ENCODE results near the gene PPP1R3E.

GRCh38 chr14:23316300-23316699, 13.6 kb upstream of the PPP1R3E start:
- no peak for TF ChIP-seq POLR2A (IDR thresholded peaks at IDR 0.05; ENCODE audit: low read depth, low read length)
- TF ChIP-seq PAX5 (IDR thresholded peaks at IDR 0.05; ENCODE audit: insufficient read depth, low read length, severe bottlenecking) = no peak
- TF ChIP-seq POLR2AphosphoS5 (IDR thresholded peaks at IDR 0.05; ENCODE audit: low read depth, low read length) = no peak
- TF ChIP-seq POU2F2 (IDR thresholded peaks at IDR 0.05; ENCODE audit: low read depth, low read length) = no peak
- TF ChIP-seq TAF1 (IDR thresholded peaks at IDR 0.05; ENCODE audit: low read depth, low read length) = no peak

All from GM12891 (cell line).